SKM-1 treated with dmso at 0.1 percent for 144 hours (cell line): ENCODE results near the gene UVRAG.

Experiments used
- DNase-seq: peaks from one replicate; lab custom pipeline; 2025; ENCODE audit not compliant: unreplicated experiment; lab: John Stamatoyannopoulos, UW

UVRAG gene

GRCh38 chr11:76131671-76132631 lies 316.9 kb downstream of the UVRAG start:
- no peak for DNase-seq

- DNase-seq = no peak
Measured at GRCh38 chr11:76134239-76134638, 319.2 kb downstream of the UVRAG start.

- DNase-seq = no peak
Measured at GRCh38 chr11:76135491-76135890, 320.5 kb downstream of the UVRAG start.

- DNase-seq = no peak
Measured at GRCh38 chr11:76139314-76139713, 324.3 kb downstream of the UVRAG start.

GRCh38 chr11:76140912-76141574 lies 326.0 kb downstream of the UVRAG start:
- no peak for DNase-seq

GRCh38 chr11:76141901-76142588 lies 327.0 kb downstream of the UVRAG start:
- no peak for DNase-seq

GRCh38 chr11:76143274-76143673 lies 328.3 kb downstream of the UVRAG start:
- DNase-seq = no peak

GRCh38 chr11:76147106-76147740 lies 332.2 kb downstream of the UVRAG start:
- DNase-seq = no peak

GRCh38 chr11:76148231-76148630 lies 333.2 kb downstream of the UVRAG start:
- no peak for DNase-seq

GRCh38 chr11:76148941-76149613 lies 334.1 kb downstream of the UVRAG start:
- DNase-seq = no peak

GRCh38 chr11:76149713-76150112 lies 334.7 kb downstream of the UVRAG start:
- no peak for DNase-seq

GRCh38 chr11:76150141-76150540 lies 335.1 kb downstream of the UVRAG start:
- DNase-seq = no peak

- DNase-seq = no peak
Measured at GRCh38 chr11:76151556-76152085, 336.6 kb downstream of the UVRAG start.

GRCh38 chr11:76152086-76152681 lies 337.2 kb downstream of the UVRAG start:
- peak; percentile 71 for DNase-seq

GRCh38 chr11:76152741-76153570 lies 337.9 kb downstream of the UVRAG start:
- DNase-seq = no peak

GRCh38 chr11:76153571-76153923 lies 338.5 kb downstream of the UVRAG start:
- DNase-seq = no peak

GRCh38 chr11:76155500-76156227 lies 340.7 kb downstream of the UVRAG start:
- no peak for DNase-seq

GRCh38 chr11:76156971-76157427 lies 342.0 kb downstream of the UVRAG start:
- DNase-seq = no peak
